ENCODE data around the gene APBB2.
"Not testable (repeated sequence)": the region's sequence is repeated elsewhere in the genome, so short reads cannot be mapped to it uniquely, and the experiment has no call there.

The APBB2 gene

GRCh38 chr4:40924096-40924792 lies 290.1 kb downstream of the APBB2 start:
- peak; percentile 51 to 54 for DNase-seq

GRCh38 chr4:40923316-40924095 lies 290.8 kb downstream of the APBB2 start:
- DNase-seq: no peak

GRCh38 chr4:40919976-40920375 lies 294.4 kb downstream of the APBB2 start:
- DNase-seq: not testable (repeated sequence)

GRCh38 chr4:40918330-40918729 lies 296.0 kb downstream of the APBB2 start:
- no peak for DNase-seq

GRCh38 chr4:40916880-40917279 lies 297.5 kb downstream of the APBB2 start:
- DNase-seq: peak in 1 of 2 donors; percentile 22

- no peak for DNase-seq
These were observed 298.2 kb downstream of the APBB2 start for GRCh38 chr4:40916218-40916555.

- no peak for DNase-seq
These were observed 298.8 kb downstream of the APBB2 start for GRCh38 chr4:40915318-40916217.

GRCh38 chr4:40912460-40913184 lies 301.7 kb downstream of the APBB2 start:
- DNase-seq: no peak

DNA sequence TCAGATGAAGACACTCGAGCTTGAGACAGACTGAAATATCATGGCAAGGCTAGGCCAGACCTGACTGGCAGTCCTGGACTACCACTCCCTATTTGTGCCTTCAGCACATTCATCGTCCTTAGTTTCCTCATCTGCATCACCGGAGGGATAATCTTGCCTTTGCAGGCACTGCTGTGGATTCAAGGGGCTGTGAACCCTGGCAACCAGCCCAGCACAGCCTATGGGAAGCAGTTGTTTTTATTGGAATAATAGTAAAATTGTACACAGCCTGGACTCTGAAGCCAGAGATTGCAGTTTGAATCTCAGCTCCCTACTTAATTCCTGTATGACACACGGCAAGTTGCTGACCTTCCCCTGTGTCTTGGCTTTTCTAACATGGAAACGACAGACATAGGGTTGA lies 303.6 kb downstream of the APBB2 start:
- no peak for DNase-seq

- DNase-seq: no peak
These were observed 304.9 kb downstream of the APBB2 start for GRCh38 chr4:40909363-40909876.

GRCh38 chr4:40908702-40909362 lies 305.5 kb downstream of the APBB2 start:
- peak; percentile 56 to 61 for DNase-seq

DNA sequence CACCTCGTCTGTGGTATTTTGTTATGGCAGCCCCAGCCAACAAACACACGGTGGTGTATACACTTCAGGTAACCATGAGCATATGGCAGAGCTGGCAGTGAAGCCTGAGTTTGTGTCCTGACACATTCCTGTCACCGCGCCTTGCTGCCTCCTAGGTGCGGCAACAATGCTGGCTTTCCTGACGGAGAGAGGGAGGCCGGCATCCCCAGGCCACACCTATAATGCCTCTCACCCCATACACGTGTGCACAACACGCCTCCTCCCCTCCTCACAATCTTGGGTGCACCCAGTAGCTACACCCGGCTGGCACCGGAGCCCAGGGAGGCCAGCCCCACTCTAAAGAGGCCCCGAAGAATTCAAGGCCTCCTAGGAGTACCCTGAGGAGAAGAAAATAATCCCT lies 306.0 kb downstream of the APBB2 start:
- no peak for DNase-seq

DNA sequence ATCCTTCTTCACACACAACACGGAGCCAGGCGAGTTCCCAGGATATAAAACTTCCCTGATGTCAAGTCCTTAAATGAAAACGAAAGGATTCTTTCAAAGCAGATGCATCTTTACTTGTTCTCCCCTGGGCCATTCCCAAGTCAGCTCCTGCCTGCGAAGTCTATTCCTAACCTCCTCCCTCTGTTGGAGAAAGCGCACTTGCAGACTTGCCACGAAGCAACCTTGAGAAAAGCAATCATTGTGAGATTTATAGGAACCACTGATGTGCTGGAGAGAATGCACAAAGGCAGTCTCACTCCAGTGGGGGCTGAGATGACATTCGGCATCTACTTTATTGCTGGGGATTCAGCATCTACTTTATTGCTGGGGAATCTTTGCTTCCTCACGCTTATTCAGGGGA lies 308.9 kb downstream of the APBB2 start:
- DNase-seq: no peak

DNA sequence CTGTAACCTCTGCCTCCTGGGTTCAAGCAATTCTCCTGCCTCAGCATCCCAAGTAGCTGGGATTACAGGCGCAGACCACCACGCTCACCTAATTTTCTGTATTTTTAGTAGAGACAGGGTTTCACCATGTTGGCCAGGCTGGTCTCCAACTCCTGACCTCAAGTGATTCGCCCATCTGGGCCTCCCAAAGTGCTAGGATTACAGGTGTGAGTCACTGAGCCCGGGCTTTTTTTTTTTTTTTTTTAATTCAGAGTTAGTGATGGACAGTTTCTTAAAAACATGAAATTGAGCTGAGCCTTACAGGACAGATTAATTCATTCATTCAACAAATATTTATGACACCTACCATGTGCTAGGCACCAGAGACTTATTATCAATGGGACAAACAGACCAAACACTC lies 313.8 kb downstream of the APBB2 start:
- not testable (repeated sequence) for DNase-seq

GRCh38 chr4:40897557-40898203 lies 316.7 kb downstream of the APBB2 start:
- DNase-seq: peak; percentile 48 to 53

- no peak for DNase-seq
These were observed 323.6 kb downstream of the APBB2 start for GRCh38 chr4:40890764-40891163.

GRCh38 chr4:40890199-40890598 lies 324.1 kb downstream of the APBB2 start:
- no peak for DNase-seq

DNA sequence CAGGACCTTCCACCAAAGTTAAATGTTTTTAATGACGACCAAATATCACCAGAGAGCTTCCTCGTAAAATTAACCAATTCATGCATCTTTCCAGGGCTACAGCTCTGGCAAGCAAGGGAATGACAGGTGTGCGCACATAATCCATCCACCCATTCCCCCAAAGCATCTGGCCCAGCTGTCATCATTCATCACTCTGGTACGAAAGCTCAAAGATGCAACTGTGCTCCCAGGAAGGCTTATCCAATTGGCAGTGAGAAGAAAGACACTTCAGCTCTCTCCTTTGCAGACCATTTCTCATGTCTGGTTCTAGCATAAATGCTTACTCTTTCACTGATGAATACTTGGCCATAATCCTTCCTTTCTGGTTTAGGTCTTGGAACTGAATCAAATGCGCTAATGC lies 325.4 kb downstream of the APBB2 start:
- no peak for DNase-seq

- no peak for DNase-seq
These were observed 326.6 kb downstream of the APBB2 start for GRCh38 chr4:40887764-40888131.

DNA sequence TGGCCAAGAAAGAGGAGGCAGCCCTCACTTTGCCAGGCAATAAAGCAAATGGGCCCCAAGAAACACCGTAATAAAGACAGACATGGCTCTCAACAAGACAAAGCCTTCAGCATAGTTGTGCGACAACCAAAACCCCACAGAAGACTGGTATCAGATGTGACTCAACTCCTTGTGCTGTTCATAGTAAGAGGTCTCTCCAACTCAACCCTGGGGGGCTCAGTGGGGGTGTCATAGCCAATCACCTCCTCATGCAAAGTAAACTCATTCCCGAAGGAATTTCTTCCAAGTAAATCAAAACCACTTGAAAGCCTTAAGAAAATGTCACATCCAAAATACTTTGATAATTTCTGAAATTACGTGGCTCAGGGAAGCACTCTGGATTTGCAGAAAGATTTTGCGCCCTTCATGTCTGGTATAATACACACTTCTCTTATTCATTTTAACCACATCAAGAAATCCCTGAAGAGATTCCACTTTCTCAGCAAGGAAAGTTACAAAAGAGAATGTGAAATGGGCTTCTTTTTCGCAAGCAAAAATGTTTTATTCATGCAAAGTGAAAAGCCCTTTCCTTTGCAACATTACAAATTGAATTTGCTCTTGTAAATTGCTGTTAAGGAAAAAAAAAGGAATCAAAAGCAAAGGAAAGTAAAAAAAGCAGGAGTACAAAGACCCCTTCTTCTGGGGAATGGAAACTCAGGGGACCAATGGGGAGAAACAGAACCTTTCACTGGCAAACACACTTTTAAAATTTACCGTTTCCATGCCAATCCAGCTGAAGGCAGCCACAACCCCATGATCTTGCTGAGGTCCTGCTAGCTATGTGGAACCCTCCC lies 327.2 kb downstream of the APBB2 start:
- DNase-seq: no peak

DNA sequence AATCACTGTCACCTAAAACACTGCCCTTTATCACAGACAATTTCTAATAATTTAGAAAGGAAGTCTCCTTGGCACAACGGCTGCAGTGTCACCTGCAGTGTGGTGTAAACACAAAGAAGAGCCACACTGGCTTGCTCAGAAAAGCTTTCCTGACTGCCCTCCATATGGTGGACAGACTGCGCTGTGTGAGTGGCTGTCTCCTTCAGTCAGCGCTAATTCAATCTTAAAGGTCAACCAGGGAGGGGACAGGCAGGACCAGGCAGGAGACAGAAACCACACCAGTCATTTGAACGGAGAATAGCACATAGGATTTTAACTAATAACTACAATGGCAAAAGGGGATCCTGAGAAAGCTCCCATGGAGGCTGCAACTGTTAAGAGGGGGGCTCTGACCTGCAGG lies 332.5 kb downstream of the APBB2 start:
- no peak for DNase-seq
